GM12878 (cell line): ENCODE measurements around the gene VAV2. TPM values are rescaled to one million over a fixed set of nuclear protein-coding genes. Genes with fewer than 3 reads are reported as not detected.

Experiments used
- ATAC-seq: fragments of 200-7000 bp; cut with Tn5 transposase; 3 replicates; pipeline ENCODE4 v1.9.1; 2020; ENCODE audit warnings: mild to moderate bottlenecking, moderate library complexity
- BruUV-seq: library from RNA; stranded (reverse); fragments of 400-500 nt; replicated peaks from 2 replicates; lab custom pipeline; 2021; lab: Mats Ljungman, UMichigan
- CTCF ChIA-PET: fragments of 300-600 bp; sonication (Branson Sonifier 250); formaldehyde crosslinking; extraction: SDS; loops from one replicate; lab custom pipeline; 2021; ENCODE audit warnings: inconsistent platforms; lab: Yijun Ruan, JAX
- POLR2A ChIA-PET: fragments of 350-600 bp; formaldehyde crosslinking; extraction: SDS; loops from one replicate; lab custom pipeline; 2021; ENCODE audit warnings: inconsistent platforms; lab: Charles Lee
- RAD21 ChIA-PET: fragments of 300-600 bp; sonication (Branson Sonifier 250); formaldehyde crosslinking; loops from one replicate; lab custom pipeline; 2023; ENCODE audit warnings: antibody characterized with exemption; ENCODE audit not compliant: unreplicated experiment; lab: Charles Lee
- SMC1A ChIA-PET: fragments of 300-600 bp; sonication (Branson Sonifier 250); formaldehyde crosslinking; loops from one replicate; lab custom pipeline; 2023; ENCODE audit not compliant: unreplicated experiment, uncharacterized antibody; lab: Charles Lee
- DNase-seq: peaks from one replicate; pipeline ENCODE4 v3.0.0-alpha.2; 2011; ENCODE audit warnings: low read depth, low spot score
- FAIRE-seq: peaks from 3 replicates; lab custom pipeline; 2011; peaks lifted over from hg19 to GRCh38; lab: Jason Lieb, UNC
- H2AFZ ChIP-seq: 2 replicates; pipeline ENCODE4 v1.6.0; 2011; ENCODE audit warnings: low read depth, low read length, control low read depth; ENCODE audit not compliant: control insufficient read depth
- H3K27ac ChIP-seq: 2 replicates; pipeline ENCODE4 v1.5.1; 2011; ENCODE audit warnings: control low read depth; ENCODE audit not compliant: control insufficient read depth, insufficient read depth
- H3K27me3 ChIP-seq, 2 experiments: replicated peaks in 1 of 2; 2 replicates each; pipeline versions ENCODE4 v1.6.0 to v1.6.1; 2011; ENCODE audit warnings: low read length in 1 of 2; ENCODE audit not compliant: control insufficient read depth in 2 of 2, insufficient read depth in 2 of 2
- H3K36me3 ChIP-seq, 2 experiments: 2 replicates each; pipeline ENCODE4 v1.5.1; 2011; ENCODE audit warnings: low read length in 1 of 2; ENCODE audit not compliant: control insufficient read depth in 2 of 2, insufficient read depth in 2 of 2
- H3K4me1 ChIP-seq: 2 replicates; pipeline ENCODE4 v1.6.1; 2011; ENCODE audit warnings: mild to moderate bottlenecking, low read length, moderate library complexity, mixed read lengths; ENCODE audit not compliant: control insufficient read depth, insufficient read depth
- H3K4me2 ChIP-seq: 2 replicates; pipeline ENCODE4 v1.6.0; 2011; ENCODE audit warnings: control low read depth; ENCODE audit not compliant: control insufficient read depth, insufficient read depth
- H3K4me3 ChIP-seq: fragments of 200-600 bp; sonication (generic); 2 replicates; pipeline ENCODE4 v1.5.1; 2016
- H3K79me2 ChIP-seq: 2 replicates; pipeline ENCODE4 v1.6.0; 2011; ENCODE audit warnings: low read length; ENCODE audit not compliant: control insufficient read depth, insufficient read depth
- H3K9ac ChIP-seq: 2 replicates; pipeline ENCODE4 v1.8.0; 2011; ENCODE audit warnings: low read length, control low read depth, mixed read lengths; ENCODE audit not compliant: control insufficient read depth, insufficient read depth
- H3K9me3 ChIP-seq: replicated peaks from 3 replicates; pipeline ENCODE4 v1.5.1; 2011; ENCODE audit warnings: mild to moderate bottlenecking, low read length; ENCODE audit not compliant: control insufficient read depth, insufficient read depth
- H4K20me1 ChIP-seq: 2 replicates; pipeline ENCODE4 v1.6.0; 2011; ENCODE audit not compliant: control insufficient read depth, insufficient read depth
- ASH2L ChIP-seq: fragments of 300-600, 200-600 bp; sonication (generic); IDR thresholded peaks from 2 replicates; pipeline ENCODE4 v1.6.1; 2017; ENCODE audit warnings: low read depth, mild to moderate bottlenecking, borderline replicate concordance
- ATF2 ChIP-seq: IDR thresholded peaks from 2 replicates; pipeline ENCODE4 v1.6.1; 2012; ENCODE audit warnings: low read length, inconsistent platforms
- ESRRA ChIP-seq: IDR thresholded peaks from 2 replicates; pipeline ENCODE4 v1.6.1; 2012; ENCODE audit warnings: mild to moderate bottlenecking, low read length, improper control_type of control experiment
- MLLT1 ChIP-seq: fragments of 450-650 bp; IDR thresholded peaks from 2 replicates; pipeline ENCODE4 v1.6.1; 2016; ENCODE audit warnings: mild to moderate bottlenecking
- RBBP5 ChIP-seq: fragments of 200-600 bp; sonication (generic); conservative IDR thresholded peaks from 2 replicates; pipeline ENCODE4 v1.6.1; 2016
- REST ChIP-seq: IDR thresholded peaks from 2 replicates; pipeline ENCODE4 v1.6.1; 2012; ENCODE audit warnings: mild to moderate bottlenecking, low read depth, low read length
- SRF ChIP-seq, 2 experiments: IDR thresholded peaks; 2 replicates each; pipeline ENCODE4 v1.6.1; 2011; ENCODE audit warnings: low read depth in 2 of 2, low read length in 2 of 2, mild to moderate bottlenecking in 1 of 2, moderate library complexity in 1 of 2
- SUPT20H ChIP-seq: IDR thresholded peaks from 2 replicates; pipeline ENCODE4 v1.6.1; 2011; ENCODE audit warnings: low read depth, mild to moderate bottlenecking, low read length, moderate library complexity, borderline replicate concordance; ENCODE audit not compliant: control insufficient read depth
- USF2 ChIP-seq: IDR thresholded peaks from 2 replicates; pipeline ENCODE4 v1.6.1; 2011; ENCODE audit warnings: low read depth, low read length, improper control_type of control experiment, borderline replicate concordance
- ZBTB40 ChIP-seq: fragments of 450-650 bp; IDR thresholded peaks from 2 replicates; pipeline ENCODE4 v1.6.1; 2016; ENCODE audit warnings: mild to moderate bottlenecking, moderate library complexity, borderline replicate concordance
- WGBS: methylation state at CpG from one replicate; pipeline ENCODE4 v1.1.6; 2016; ENCODE audit warnings: low lambda C conversion rate; ENCODE audit not compliant: insufficient replicate concordance, insufficient coverage; ENCODE audit errors: missing lambda C conversion rate; 5-methylcytosine and 5-hydroxymethylcytosine counted together
- in situ Hi-C: fragments of 300-500 bp; cut with MboI; formaldehyde crosslinking; loops from 9 replicates; pipeline ENCODE4 v1.14.3; 2018; ENCODE audit warnings: mixed read lengths
- intact Hi-C: fragments of 100-400 bp; cut with micrococcal nuclease; formaldehyde crosslinking; loops from one replicate; pipeline ENCODE4 v1.14.2; 2022; ENCODE audit not compliant: unreplicated experiment
- polyA plus RNA-seq, 11 experiments: library from polyadenylated mRNA; depleted of rRNA in 4 of 11; unstranded in 6 of 11; stranded (reverse) in 5 of 11; fragments of >200 nt; fragmentation: Nextera tagmentation in 4 of 11; fragmentation: Illumina TruSeq in 1 of 11; extraction: Ambion mirVana in 4 of 11; extraction: Trizol in 1 of 11; gene quantifications; 1 replicate in 1 of 11; 2 replicates in 10 of 11; pipeline versions ENCODE4 v1.2.1 to v1.2.3, GENCODE V29; 2011 to 2016; ENCODE audit warnings: inconsistent platforms in 2 of 11, missing spikeins in 2 of 11, low read depth in 1 of 11
- total RNA-seq, 4 experiments: library from RNA; depleted of rRNA in 3 of 4; stranded (reverse); fragments of >200 nt in 3 of 4; fragmentation: Illumina TruSeq in 1 of 4; extraction: Trizol in 1 of 4; gene quantifications; 2 replicates each; pipeline versions ENCODE4 v1.2.1 to v1.2.3, GENCODE V29; 2013 to 2021

The VAV2 gene
- total and polyA plus RNA-seq, 10 of the 15 experiments (the other 5 are each of a cell fraction or from before 2014, with no cell fraction given), result 0.13 to 43.9 (median 16.9) TPM

- no peak overlapping the region for H3K27ac ChIP-seq
- BruUV-seq, result no TSS peak
- H3K4me1 ChIP-seq, result no peaks in the 10 kb centered on the region; the same call in 1 of the 2 replicates
- no peak overlapping the region for H2AFZ ChIP-seq
- ChIA-PET CTCF (no interaction called here), POLR2A (no interaction called here), RAD21 (interaction anchor here (1.0 kb wide), 1 partner anchor 153 kb away, joined by 3 read pairs; no protein-coding TSS in a partner anchor), SMC1A (no interaction called here)
- intact Hi-C loops, result no loop called here
- H3K36me3 ChIP-seq, result peaks cover 5 to 7% of the 10 kb centered on the region in 2 experiments; a peak in 3 of 4 replicates
- H3K9me3 ChIP-seq, result no peaks in the 10 kb centered on the region
- peaks cover under 1% of the 10 kb centered on the region for H3K79me2 ChIP-seq
- FAIRE-seq, result no peak
- no peak for DNase-seq
- in situ Hi-C loops, result no loop called here
- H3K27me3 ChIP-seq, result no peaks in the 10 kb centered on the region
- no peaks in the 10 kb centered on the region for H4K20me1 ChIP-seq
- H3K9ac ChIP-seq, result no peak overlapping the region
- no peak overlapping the region for H3K4me2 ChIP-seq
- no peak overlapping the region for H3K4me3 ChIP-seq
- ATAC-seq, result no peak
- WGBS, result 91% methylated on average over 19 of the region's 19 CpGs
- no peak for TF ChIP-seq ATF2
- no peak for TF ChIP-seq ESRRA
- no peak for TF ChIP-seq MLLT1
- TF ChIP-seq RBBP5, result no peak
- no peak for TF ChIP-seq ZBTB40
- no peak for TF ChIP-seq REST
- TF ChIP-seq USF2, result no peak
- no peak for TF ChIP-seq SUPT20H
- no peak for TF ChIP-seq ASH2L
- TF ChIP-seq SRF (IDR thresholded peaks at IDR 0.05; ENCODE audit: low read depth in 2 of 2, low read length in 2 of 2), result no peak
Observed at GRCh38 chr9:133934482-133935232, 57.5 kb downstream of the VAV2 start.
